Mesenteric fat pad (tissue), 1 donor: ENCODE measurements around the gene SMCO1. TPM values are rescaled to one million over a fixed set of nuclear protein-coding genes. Genes with fewer than 3 reads are reported as not detected.
"Not testable (repeated sequence)": the region's sequence is repeated elsewhere in the genome, so short reads cannot be mapped to it uniquely, and the experiment has no call there.

ENCODE experiments used
- DNase-seq: peaks from one replicate; pipeline ENCODE4 v3.0.0-alpha.2; 2020; ENCODE audit warnings: low spot score
- total RNA-seq: library from RNA; stranded (reverse); fragmentation: NEBNext Ultra II Directional; extraction: Animal tissue kit (Norgen Biotek cat#: 25700); gene quantifications from one replicate; pipeline ENCODE4 v1.2.1, GENCODE V29; 2021
- donor health status: DM: yes; HTN: yes; CAD: no.

SMCO1 gene
- total RNA-seq, 1 donor from 2014 or later, result not detected

GRCh38 chr3:196496183-196496582 is 19.0 kb downstream of the SMCO1 start:
- no peak for DNase-seq

- no peak for DNase-seq
Observed at GRCh38 chr3:196493292-196493691, 21.9 kb downstream of the SMCO1 start.

- DNase-seq, result no peak
Observed at GRCh38 chr3:196492080-196492479, 23.1 kb downstream of the SMCO1 start.

GRCh38 chr3:196489747-196490146 is 25.4 kb downstream of the SMCO1 start:
- no peak for DNase-seq

- DNase-seq, result no peak
Observed at GRCh38 chr3:196486263-196486662, 28.9 kb downstream of the SMCO1 start.

GRCh38 chr3:196477678-196478077 is 37.5 kb downstream of the SMCO1 start:
- DNase-seq, result no peak

- DNase-seq, result no peak
Observed at GRCh38 chr3:196472286-196472685, 42.9 kb downstream of the SMCO1 start.

- no peak for DNase-seq
Observed at GRCh38 chr3:196471551-196471950, 43.6 kb downstream of the SMCO1 start.

GRCh38 chr3:196470182-196470581 is 45.0 kb downstream of the SMCO1 start:
- not testable (repeated sequence) for DNase-seq

- no peak for DNase-seq
Observed at GRCh38 chr3:196463804-196464203, 51.3 kb downstream of the SMCO1 start.

- no peak for DNase-seq
Observed at GRCh38 chr3:196463478-196463756, 51.7 kb downstream of the SMCO1 start.

GRCh38 chr3:196462680-196463477 is 52.3 kb downstream of the SMCO1 start:
- DNase-seq, result not testable (repeated sequence)

GRCh38 chr3:196458063-196458462 is 57.1 kb downstream of the SMCO1 start:
- no peak for DNase-seq

GRCh38 chr3:196457470-196457869 is 57.7 kb downstream of the SMCO1 start:
- DNase-seq, result not testable (repeated sequence)

Other genes with a start within 250 kb of the SMCO1 start
- 97.9 TPM for gene PCYT1A, start 227.6 kb downstream of the SMCO1 start, total RNA-seq
- 4.0 TPM for gene DYNLT2B, start 197.1 kb downstream of the SMCO1 start, total RNA-seq
- 2.1 TPM for gene TM4SF19, start 177.0 kb downstream of the SMCO1 start, total RNA-seq
- 46.8 TPM for gene UBXN7, start 82.9 kb downstream of the SMCO1 start, total RNA-seq
- gene RNF168, start 11.6 kb downstream of the SMCO1 start, total RNA-seq, result 29.1 TPM
- 7.3 TPM for gene WDR53, start 53.2 kb upstream of the SMCO1 start, total RNA-seq
- 7.7 TPM for gene FBXO45, start 53.3 kb upstream of the SMCO1 start, total RNA-seq
- 20.7 TPM for gene NRROS, start 124.3 kb upstream of the SMCO1 start, total RNA-seq
- gene CEP19, start 196.9 kb upstream of the SMCO1 start, total RNA-seq, result 1.3 TPM
- gene PIGX, start 197.0 kb upstream of the SMCO1 start, total RNA-seq, result 20.7 TPM
- gene PAK2, start 224.5 kb upstream of the SMCO1 start, total RNA-seq, result 105 TPM